K562 (cell line): ENCODE data around the gene NINJ1. TPM values are rescaled to one million over a fixed set of nuclear protein-coding genes. Genes with fewer than 3 reads are reported as not detected.

ENCODE experiments used
- CEBPG ChIP-seq, 3 experiments: fragments of 200-800 bp in 1 of 3; sonication (Bioruptor generic) in 1 of 3; sonication (generic) in 1 of 3; formaldehyde crosslinking in 1 of 3; IDR thresholded peaks in 2 of 3; conservative IDR thresholded peaks in 1 of 3; 2 replicates each; pipeline versions ENCODE4 v1.6.1 to v1.8.0; 2016 to 2022; ENCODE audit warnings: missing compliant biosample characterization in 2 of 3, missing genetic modification characterization in 2 of 3, mild to moderate bottlenecking in 1 of 3, missing genetic modification reagents in 1 of 3
- E2F3 ChIP-seq: fragments of 250-450 bp; sonication (Bioruptor Pico); IDR thresholded peaks from 2 replicates; pipeline ENCODE4 v1.4.0; 2020; ENCODE audit warnings: mild to moderate bottlenecking
- EZH2 ChIP-seq: IDR thresholded peaks from 2 replicates; pipeline ENCODE4 v1.6.1; 2012; ENCODE audit warnings: low read depth, mild to moderate bottlenecking, inconsistent platforms, low read length, borderline replicate concordance
- FIP1L1 ChIP-seq: fragments of 200-400 bp; formaldehyde crosslinking; IDR thresholded peaks from 2 replicates; pipeline ENCODE4 v1.6.1; 2018; ENCODE audit warnings: mild to moderate bottlenecking, low read depth, low read length; ENCODE audit not compliant: poor library complexity, severe bottlenecking
- FOXP1 ChIP-seq: sonication (generic); formaldehyde crosslinking; IDR thresholded peaks from 2 replicates; pipeline ENCODE4 v1.8.0; 2022; ENCODE audit warnings: mild to moderate bottlenecking, missing genetic modification reagents
- HDAC2 ChIP-seq: fragments of 450-650 bp; IDR thresholded peaks from 2 replicates; pipeline ENCODE4 v1.6.1; 2016; ENCODE audit warnings: mild to moderate bottlenecking
- HMGN3 ChIP-seq: IDR thresholded peaks from 2 replicates; pipeline ENCODE4 v1.6.1; 2011; ENCODE audit warnings: borderline replicate concordance, low read depth, mild to moderate bottlenecking, mixed read lengths, low read length; ENCODE audit not compliant: insufficient read length; ENCODE audit errors: extremely low read depth
- ILK ChIP-seq: fragments of 450-650 bp; IDR thresholded peaks from 2 replicates; pipeline ENCODE4 v1.6.1; 2016; ENCODE audit warnings: missing genetic modification characterization, low read depth, mild to moderate bottlenecking, missing compliant biosample characterization, moderate library complexity, borderline replicate concordance
- NONO ChIP-seq, 2 experiments: fragments of 200-400 bp in 1 of 2; fragments of 450-650 bp in 1 of 2; formaldehyde crosslinking in 1 of 2; IDR thresholded peaks; 2 replicates each; pipeline ENCODE4 v1.6.1; 2017; ENCODE audit warnings: low read depth in 2 of 2, mild to moderate bottlenecking in 2 of 2, moderate library complexity in 2 of 2, low read length in 1 of 2
- NR4A1 ChIP-seq, 2 experiments: fragments of 250-450 bp in 1 of 2; fragments of 450-650 bp in 1 of 2; sonication (Bioruptor Pico) in 1 of 2; IDR thresholded peaks; 2 replicates each; pipeline versions ENCODE4 v1.4.0 to v1.6.1; 2016 to 2020; ENCODE audit warnings: mild to moderate bottlenecking in 2 of 2, missing compliant biosample characterization in 1 of 2, missing genetic modification characterization in 1 of 2, moderate library complexity in 1 of 2
- PHF8 ChIP-seq: fragments of 200-600 bp; sonication (generic); IDR thresholded peaks from 2 replicates; pipeline ENCODE4 v1.6.1; 2012; ENCODE audit warnings: mixed run types, mild to moderate bottlenecking, inconsistent platforms, low read length, moderate library complexity, borderline replicate concordance
- POLR2H ChIP-seq: IDR thresholded peaks from 2 replicates; pipeline ENCODE4 v1.6.1; 2016; ENCODE audit warnings: missing genetic modification characterization, low read depth, mild to moderate bottlenecking, control low read depth, missing compliant biosample characterization, moderate library complexity
- RBM34 ChIP-seq: fragments of 200-400 bp; formaldehyde crosslinking; IDR thresholded peaks from 2 replicates; pipeline ENCODE4 v1.6.1; 2018; ENCODE audit warnings: low read length, borderline replicate concordance; ENCODE audit not compliant: insufficient read depth
- SP1 ChIP-seq: sonication (generic); formaldehyde crosslinking; IDR thresholded peaks from 2 replicates; pipeline ENCODE4 v1.8.1; 2022; ENCODE audit warnings: mild to moderate bottlenecking, missing genetic modification reagents
- SRSF1 ChIP-seq: fragments of 200-400 bp; formaldehyde crosslinking; IDR thresholded peaks from 2 replicates; pipeline ENCODE4 v1.6.1; 2017; ENCODE audit warnings: mild to moderate bottlenecking, low read depth, low read length, moderate library complexity
- SRSF7 ChIP-seq: fragments of 200-400 bp; formaldehyde crosslinking; optimal IDR thresholded peaks from 2 replicates; pipeline ENCODE3; 2017; ENCODE audit warnings: mild to moderate bottlenecking, low read depth, low read length
- ZBTB8A ChIP-seq: fragments of 450-650 bp; IDR thresholded peaks from 2 replicates; pipeline ENCODE4 v1.6.1; 2018; ENCODE audit warnings: mild to moderate bottlenecking, moderate library complexity; ENCODE audit not compliant: partially characterized antibody
- ZKSCAN3 ChIP-seq: fragments of 250-450 bp; sonication (Bioruptor Pico); IDR thresholded peaks from 2 replicates; pipeline ENCODE4 v1.4.0; 2020
- ZNF23 ChIP-seq: fragments of 250-450 bp; sonication (Bioruptor Pico); IDR thresholded peaks from 2 replicates; pipeline ENCODE4 v1.4.0; 2020; ENCODE audit warnings: mild to moderate bottlenecking
- ZNF239 ChIP-seq: fragments of 250-450 bp; sonication (Bioruptor Pico); IDR thresholded peaks from 2 replicates; pipeline ENCODE4 v1.4.0; 2020; ENCODE audit warnings: mild to moderate bottlenecking
- ZNF583 ChIP-seq: fragments of 250-450 bp; sonication (Bioruptor Pico); IDR thresholded peaks from 2 replicates; pipeline ENCODE4 v1.4.0; 2020
- ZNF584 ChIP-seq: fragments of 200-800 bp; sonication (Bioruptor generic); IDR thresholded peaks from 2 replicates; pipeline ENCODE4 v1.6.1; 2016; ENCODE audit warnings: low read depth, mild to moderate bottlenecking, missing genetic modification characterization, missing compliant biosample characterization
- polyA plus RNA-seq, 8 experiments: library from polyadenylated mRNA; depleted of rRNA in 4 of 8; stranded (reverse) in 5 of 8; unstranded in 3 of 8; fragments of >200 nt; fragmentation: Nextera tagmentation in 2 of 8; fragmentation: Illumina TruSeq in 1 of 8; extraction: Ambion mirVana in 2 of 8; extraction: Trizol in 1 of 8; gene quantifications; 2 replicates each; pipeline versions ENCODE4 v1.2.1 to v1.2.3, GENCODE V29; 2011 to 2014; ENCODE audit warnings: inconsistent platforms in 1 of 8, missing spikeins in 1 of 8
- total RNA-seq, 7 experiments: library from RNA; depleted of rRNA in 6 of 7; stranded (reverse); fragments of >200 nt in 6 of 7; fragmentation: Illumina TruSeq in 2 of 7; extraction: Trizol in 2 of 7; gene quantifications; 2 replicates each; pipeline versions ENCODE4 v1.2.1 to v1.2.3, GENCODE V29; 2011 to 2021; ENCODE audit warnings: low replicate concordance in 1 of 7
- TF ChIP-seq, protein P1 (sequence below): sonication (generic); formaldehyde crosslinking; IDR thresholded peaks from 2 replicates; pipeline ENCODE4 v1.8.0; 2022; ENCODE audit warnings: mild to moderate bottlenecking, missing genetic modification reagents
- TF ChIP-seq, protein P2 (sequence below): fragments of 250-450 bp; sonication (Bioruptor Pico); IDR thresholded peaks from 2 replicates; pipeline ENCODE4 v1.8.0; 2022; ENCODE audit warnings: inconsistent platforms
- TF ChIP-seq, protein P3 (sequence below): fragments of 250-450 bp; sonication (Bioruptor Pico); IDR thresholded peaks from 2 replicates; pipeline ENCODE4 v1.8.0; 2021; ENCODE audit warnings: moderate library complexity, mild to moderate bottlenecking, inconsistent platforms

The NINJ1 gene
- total and polyA plus RNA-seq, 9 of the 15 experiments (the other 6 are each of a cell fraction or from before 2014, with no cell fraction given) = 0.13 to 8.4 (median 4.9) TPM

DNA sequence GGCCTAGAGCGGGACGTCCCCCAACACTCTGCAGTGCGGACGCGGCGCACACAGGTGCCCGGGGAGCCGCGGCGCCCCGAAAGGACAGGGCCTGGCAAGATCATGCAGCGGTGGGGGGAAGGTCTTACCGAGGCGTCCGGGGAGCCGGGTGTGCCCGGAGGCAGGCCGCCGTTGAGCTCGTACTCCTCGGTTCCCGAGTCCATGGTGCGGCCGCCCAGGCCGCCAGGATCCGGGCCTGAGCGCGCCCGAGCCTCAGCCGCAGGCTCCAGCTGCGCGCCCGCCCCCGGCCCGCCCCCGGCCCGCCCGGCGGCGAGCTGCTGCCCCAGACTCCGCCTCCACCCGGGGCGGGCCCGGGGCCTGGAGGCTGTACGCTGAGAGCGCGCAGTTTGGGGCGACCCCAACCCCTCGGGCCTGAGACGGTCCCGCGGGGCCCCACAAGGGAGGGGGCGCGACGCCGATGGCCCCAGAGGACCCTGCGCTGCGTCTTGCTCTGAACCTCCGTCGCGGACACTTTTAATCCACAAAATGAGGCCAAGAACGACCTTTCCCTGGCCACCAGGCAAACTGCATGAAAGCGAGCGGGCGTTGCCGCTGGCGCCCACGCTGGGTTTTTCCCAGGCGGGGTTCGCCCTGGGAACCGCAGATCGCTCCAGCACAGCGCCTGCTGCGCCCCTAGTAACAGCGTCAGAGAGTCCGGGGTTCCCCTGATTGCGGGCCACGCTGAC lies at the start of gene NINJ1 (continued):
- TF ChIP-seq, protein P1, sequence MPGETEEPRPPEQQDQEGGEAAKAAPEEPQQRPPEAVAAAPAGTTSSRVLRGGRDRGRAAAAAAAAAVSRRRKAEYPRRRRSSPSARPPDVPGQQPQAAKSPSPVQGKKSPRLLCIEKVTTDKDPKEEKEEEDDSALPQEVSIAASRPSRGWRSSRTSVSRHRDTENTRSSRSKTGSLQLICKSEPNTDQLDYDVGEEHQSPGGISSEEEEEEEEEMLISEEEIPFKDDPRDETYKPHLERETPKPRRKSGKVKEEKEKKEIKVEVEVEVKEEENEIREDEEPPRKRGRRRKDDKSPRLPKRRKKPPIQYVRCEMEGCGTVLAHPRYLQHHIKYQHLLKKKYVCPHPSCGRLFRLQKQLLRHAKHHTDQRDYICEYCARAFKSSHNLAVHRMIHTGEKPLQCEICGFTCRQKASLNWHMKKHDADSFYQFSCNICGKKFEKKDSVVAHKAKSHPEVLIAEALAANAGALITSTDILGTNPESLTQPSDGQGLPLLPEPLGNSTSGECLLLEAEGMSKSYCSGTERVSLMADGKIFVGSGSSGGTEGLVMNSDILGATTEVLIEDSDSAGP (CRISPR knock-in tag) = no peak
- TF ChIP-seq ZNF584 (CRISPR knock-in tag) (no peak), HMGN3 (peak; percentile 29), SRSF1 (no peak), EZH2 (no peak), FOXP1 (CRISPR knock-in tag) (0 out of 2 replicates have a peak, but pooled peaks have one; percentile 55), SRSF7 (no peak), ZNF583 (no peak), CEBPG (CRISPR knock-in tag; IDR thresholded peaks at IDR 0.05) (no peak), CEBPG (tag; conservative IDR thresholded peaks at IDR 0.05 in 1 of 2, IDR thresholded peaks at IDR 0.05 in 1 of 2) (no peak), NONO (IDR thresholded peaks at IDR 0.05; ENCODE audit: low read depth in 2 of 2, low read length in 1 of 2) (0 out of 4 replicates have a peak, but pooled peaks of 1 of the 2 experiments have one; percentile 16), RBM34 (no peak), ZKSCAN3 (no peak), SP1 (CRISPR knock-in tag) (peak; percentile 57), ZNF23 (CRISPR knock-in tag) (no peak), HDAC2 (no peak), POLR2H (tag) (no peak), ZBTB8A (no peak), E2F3 (0 out of 2 replicates have a peak, but pooled peaks have one; percentile 17), ZNF239 (CRISPR knock-in tag) (no peak), NR4A1 (CRISPR knock-in tag; IDR thresholded peaks at IDR 0.05) (no peak), NR4A1 (tag; IDR thresholded peaks at IDR 0.05) (no peak), FIP1L1 (no peak), PHF8 (peak; percentile 91; the same call in 1 of the 2 replicates), ILK (tag) (no peak)
- TF ChIP-seq, protein P2, sequence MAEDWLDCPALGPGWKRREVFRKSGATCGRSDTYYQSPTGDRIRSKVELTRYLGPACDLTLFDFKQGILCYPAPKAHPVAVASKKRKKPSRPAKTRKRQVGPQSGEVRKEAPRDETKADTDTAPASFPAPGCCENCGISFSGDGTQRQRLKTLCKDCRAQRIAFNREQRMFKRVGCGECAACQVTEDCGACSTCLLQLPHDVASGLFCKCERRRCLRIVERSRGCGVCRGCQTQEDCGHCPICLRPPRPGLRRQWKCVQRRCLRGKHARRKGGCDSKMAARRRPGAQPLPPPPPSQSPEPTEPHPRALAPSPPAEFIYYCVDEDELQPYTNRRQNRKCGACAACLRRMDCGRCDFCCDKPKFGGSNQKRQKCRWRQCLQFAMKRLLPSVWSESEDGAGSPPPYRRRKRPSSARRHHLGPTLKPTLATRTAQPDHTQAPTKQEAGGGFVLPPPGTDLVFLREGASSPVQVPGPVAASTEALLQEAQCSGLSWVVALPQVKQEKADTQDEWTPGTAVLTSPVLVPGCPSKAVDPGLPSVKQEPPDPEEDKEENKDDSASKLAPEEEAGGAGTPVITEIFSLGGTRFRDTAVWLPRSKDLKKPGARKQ (CRISPR knock-in tag) = no peak
- TF ChIP-seq, protein P3, sequence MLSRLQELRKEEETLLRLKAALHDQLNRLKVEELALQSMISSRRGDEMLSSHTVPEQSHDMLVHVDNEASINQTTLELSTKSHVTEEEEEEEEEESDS = no peak
